ENCODE results near the gene TMEM125.

The TMEM125 gene

GRCh38 chr1:43307458-43308158 is 37.8 kb downstream of the TMEM125 start:
- Mint-ChIP-seq H3K27me3 (peaks cover 33 to 41% of the 10 kb centered on the region in 2 donors), H3K9me3 (no peaks in the 10 kb centered on the region), H3K27ac (no peak overlapping the region), H3K36me3 (ENCODE audit: insufficient read depth) (no peaks in the 10 kb centered on the region), H3K4me3 (no peak overlapping the region), H3K4me1 (ENCODE audit: low read depth in 2 of 2) (no peaks in the 10 kb centered on the region)
- ATAC-seq (replicated peaks) (no peak), DNase-seq (no peak)

GRCh38 chr1:43308635-43309404 is 39.0 kb downstream of the TMEM125 start:
- ATAC-seq (replicated peaks), result no peak
- no peak for DNase-seq
- H3K4me3 Mint-ChIP-seq, result no peak overlapping the region
- no peaks in the 10 kb centered on the region for H3K36me3 Mint-ChIP-seq (ENCODE audit: insufficient read depth)
- H3K9me3 Mint-ChIP-seq, result no peaks in the 10 kb centered on the region
- H3K27ac Mint-ChIP-seq, result no peak overlapping the region
- no peaks in the 10 kb centered on the region for H3K4me1 Mint-ChIP-seq (ENCODE audit: low read depth in 2 of 2)
- H3K27me3 Mint-ChIP-seq, result peaks cover 33 to 37% of the 10 kb centered on the region in 2 donors

- Mint-ChIP-seq H3K36me3 (ENCODE audit: insufficient read depth) (no peaks in the 10 kb centered on the region), H3K27ac (no peak overlapping the region), H3K4me1 (ENCODE audit: low read depth in 2 of 2) (no peaks in the 10 kb centered on the region), H3K27me3 (peaks cover 33 to 34% of the 10 kb centered on the region in 2 donors), H3K4me3 (no peak overlapping the region), H3K9me3 (no peaks in the 10 kb centered on the region)
- ATAC-seq (replicated peaks), result no peak
- no peak for DNase-seq
Observed at GRCh38 chr1:43309405-43310025, 39.7 kb downstream of the TMEM125 start.

- peaks cover 21 to 25% of the 10 kb centered on the region in 2 donors for H3K27me3 Mint-ChIP-seq
- no peak overlapping the region for H3K27ac Mint-ChIP-seq
- no peaks in the 10 kb centered on the region for H3K36me3 Mint-ChIP-seq (ENCODE audit: insufficient read depth)
- DNase-seq (no peak), ATAC-seq (replicated peaks) (no peak)
- H3K4me1 Mint-ChIP-seq (ENCODE audit: low read depth in 2 of 2), result no peaks in the 10 kb centered on the region
- H3K4me3 Mint-ChIP-seq, result no peak overlapping the region
- no peaks in the 10 kb centered on the region for H3K9me3 Mint-ChIP-seq
Observed at GRCh38 chr1:43311521-43311920, 41.7 kb downstream of the TMEM125 start.

DNA sequence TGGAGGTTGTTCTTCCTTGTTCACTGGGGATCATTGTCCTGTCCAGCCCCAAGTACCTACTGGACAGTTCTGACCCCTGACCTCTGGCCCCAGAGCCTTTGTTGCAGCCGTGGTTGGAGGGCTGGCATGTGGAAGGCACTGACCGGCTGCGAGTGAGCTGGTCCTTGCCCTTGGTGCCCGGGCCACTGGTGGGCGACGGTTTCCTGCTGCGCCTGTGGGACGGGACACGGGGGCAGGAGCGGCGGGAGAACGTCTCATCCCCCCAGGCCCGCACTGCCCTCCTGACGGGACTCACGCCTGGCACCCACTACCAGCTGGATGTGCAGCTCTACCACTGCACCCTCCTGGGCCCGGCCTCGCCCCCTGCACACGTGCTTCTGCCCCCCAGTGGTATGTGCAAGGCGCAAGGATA is 42.4 kb downstream of the TMEM125 start:
- no peaks in the 10 kb centered on the region for H3K9me3 Mint-ChIP-seq
- no peak for ATAC-seq (replicated peaks)
- no peaks in the 10 kb centered on the region for H3K4me1 Mint-ChIP-seq (ENCODE audit: low read depth in 2 of 2)
- no peak for DNase-seq
- no peak overlapping the region for H3K27ac Mint-ChIP-seq
- no peaks in the 10 kb centered on the region for H3K36me3 Mint-ChIP-seq (ENCODE audit: insufficient read depth)
- no peak overlapping the region for H3K4me3 Mint-ChIP-seq
- H3K27me3 Mint-ChIP-seq, result peaks cover 18 to 23% of the 10 kb centered on the region in 2 donors

DNA sequence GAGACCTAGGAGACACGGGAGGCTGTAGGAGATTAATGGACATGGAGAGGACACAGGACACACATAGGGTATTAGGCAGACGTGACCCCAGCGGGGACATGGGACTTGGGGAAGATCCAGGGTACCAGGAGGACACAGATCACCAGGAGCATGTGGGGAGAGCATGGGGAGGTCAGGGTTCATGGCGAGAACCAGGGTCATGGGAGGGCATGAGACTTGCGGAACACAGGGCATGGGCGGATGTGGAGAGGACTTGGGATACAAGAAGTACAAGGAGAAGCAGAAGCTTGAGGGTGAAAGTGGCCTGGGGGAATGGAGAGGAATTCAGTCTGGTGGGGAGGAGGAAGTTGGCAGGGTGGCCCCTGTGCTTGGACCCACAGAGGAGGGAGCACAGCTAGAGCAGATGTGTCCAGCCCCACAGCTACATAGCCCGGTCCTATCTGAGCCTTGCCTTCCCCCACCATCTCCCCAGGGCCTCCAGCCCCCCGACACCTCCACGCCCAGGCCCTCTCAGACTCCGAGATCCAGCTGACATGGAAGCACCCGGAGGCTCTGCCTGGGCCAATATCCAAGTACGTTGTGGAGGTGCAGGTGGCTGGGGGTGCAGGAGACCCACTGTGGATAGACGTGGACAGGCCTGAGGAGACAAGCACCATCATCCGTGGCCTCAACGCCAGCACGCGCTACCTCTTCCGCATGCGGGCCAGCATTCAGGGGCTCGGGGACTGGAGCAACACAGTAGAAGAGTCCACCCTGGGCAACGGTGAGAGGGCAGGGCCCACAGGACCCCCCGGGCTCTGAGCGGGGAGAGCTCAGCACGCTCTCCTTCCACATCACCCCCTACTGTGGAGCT is 43.1 kb downstream of the TMEM125 start:
- Mint-ChIP-seq H3K27ac (no peak overlapping the region), H3K9me3 (no peaks in the 10 kb centered on the region), H3K4me1 (ENCODE audit: low read depth in 2 of 2) (no peaks in the 10 kb centered on the region), H3K36me3 (ENCODE audit: insufficient read depth) (no peaks in the 10 kb centered on the region), H3K27me3 (peaks cover 18% of the 10 kb centered on the region in 2 donors), H3K4me3 (no peak overlapping the region)
- no peak for DNase-seq
- ATAC-seq (replicated peaks), result no peak

GRCh38 chr1:43313771-43314170 is 44.0 kb downstream of the TMEM125 start:
- no peak for DNase-seq
- Mint-ChIP-seq H3K36me3 (ENCODE audit: insufficient read depth) (no peaks in the 10 kb centered on the region), H3K27ac (no peak overlapping the region), H3K4me1 (ENCODE audit: low read depth in 2 of 2) (no peaks in the 10 kb centered on the region), H3K4me3 (no peak overlapping the region), H3K9me3 (no peaks in the 10 kb centered on the region), H3K27me3 (peaks cover 9 to 13% of the 10 kb centered on the region in 2 donors)
- no peak for ATAC-seq (replicated peaks)

- no peaks in the 10 kb centered on the region for H3K36me3 Mint-ChIP-seq (ENCODE audit: insufficient read depth)
- H3K4me3 Mint-ChIP-seq, result no peak overlapping the region
- ATAC-seq (replicated peaks) (no peak), DNase-seq (no peak)
- H3K9me3 Mint-ChIP-seq, result no peaks in the 10 kb centered on the region
- peaks cover 8 to 11% of the 10 kb centered on the region in 2 donors for H3K27me3 Mint-ChIP-seq
- no peak overlapping the region for H3K27ac Mint-ChIP-seq
- no peaks in the 10 kb centered on the region for H3K4me1 Mint-ChIP-seq (ENCODE audit: low read depth in 2 of 2)
Observed at GRCh38 chr1:43314233-43314632, 44.5 kb downstream of the TMEM125 start.

- no peak overlapping the region for H3K4me3 Mint-ChIP-seq
- no peaks in the 10 kb centered on the region for H3K4me1 Mint-ChIP-seq (ENCODE audit: low read depth in 2 of 2)
- H3K36me3 Mint-ChIP-seq (ENCODE audit: insufficient read depth), result no peaks in the 10 kb centered on the region
- H3K27me3 Mint-ChIP-seq, result peaks cover 0 to 11% of the 10 kb centered on the region in 2 donors
- H3K9me3 Mint-ChIP-seq, result no peaks in the 10 kb centered on the region
- DNase-seq (no peak), ATAC-seq (replicated peaks) (no peak)
- no peak overlapping the region for H3K27ac Mint-ChIP-seq
Observed at GRCh38 chr1:43315481-43315880, 45.7 kb downstream of the TMEM125 start.

DNA sequence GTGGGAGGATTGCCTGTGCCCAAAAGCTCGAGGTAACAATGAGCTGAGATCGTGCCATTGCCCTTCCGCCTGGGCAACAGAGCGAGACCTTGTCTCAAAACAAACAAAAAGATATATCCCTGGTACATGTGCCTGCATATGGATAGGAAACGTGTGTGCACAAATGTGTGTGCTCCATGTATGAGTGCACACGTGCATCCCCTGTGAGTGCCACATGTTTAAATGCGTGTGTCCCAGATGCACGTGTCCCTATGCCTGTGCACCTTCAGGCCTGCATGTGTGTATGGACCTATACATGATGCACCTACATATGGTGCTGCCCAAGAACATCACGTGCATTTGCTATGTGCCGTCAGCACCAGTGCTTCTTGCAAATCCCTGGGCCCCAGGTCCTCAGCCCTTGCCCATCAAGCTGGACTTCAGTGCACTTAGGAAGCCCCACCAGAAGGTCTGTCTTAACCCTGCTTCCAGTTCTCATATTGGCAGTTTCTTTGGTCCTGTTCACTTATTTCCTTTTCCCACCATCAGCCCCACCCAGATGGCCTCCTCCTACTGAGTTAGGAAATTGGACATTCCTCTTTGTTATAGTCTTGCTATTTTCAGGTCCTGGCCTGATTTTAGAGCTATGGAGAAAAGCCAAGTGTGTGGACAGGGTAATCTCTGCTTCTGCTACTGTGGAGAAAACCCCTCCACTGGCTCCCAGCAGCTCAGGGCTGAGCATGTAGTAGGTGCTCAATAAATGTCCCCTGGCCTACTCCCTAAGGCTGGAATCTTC is 46.4 kb downstream of the TMEM125 start:
- H3K4me1 Mint-ChIP-seq (ENCODE audit: low read depth in 2 of 2), result no peaks in the 10 kb centered on the region
- peak overlapping the region in 1 of 2 donors; percentile 56 for H3K27ac Mint-ChIP-seq
- DNase-seq (no peak), ATAC-seq (replicated peaks) (no peak)
- peaks cover 0 to 11% of the 10 kb centered on the region in 2 donors for H3K27me3 Mint-ChIP-seq
- no peaks in the 10 kb centered on the region for H3K36me3 Mint-ChIP-seq (ENCODE audit: insufficient read depth)
- no peaks in the 10 kb centered on the region for H3K9me3 Mint-ChIP-seq
- no peak overlapping the region for H3K4me3 Mint-ChIP-seq

DNA sequence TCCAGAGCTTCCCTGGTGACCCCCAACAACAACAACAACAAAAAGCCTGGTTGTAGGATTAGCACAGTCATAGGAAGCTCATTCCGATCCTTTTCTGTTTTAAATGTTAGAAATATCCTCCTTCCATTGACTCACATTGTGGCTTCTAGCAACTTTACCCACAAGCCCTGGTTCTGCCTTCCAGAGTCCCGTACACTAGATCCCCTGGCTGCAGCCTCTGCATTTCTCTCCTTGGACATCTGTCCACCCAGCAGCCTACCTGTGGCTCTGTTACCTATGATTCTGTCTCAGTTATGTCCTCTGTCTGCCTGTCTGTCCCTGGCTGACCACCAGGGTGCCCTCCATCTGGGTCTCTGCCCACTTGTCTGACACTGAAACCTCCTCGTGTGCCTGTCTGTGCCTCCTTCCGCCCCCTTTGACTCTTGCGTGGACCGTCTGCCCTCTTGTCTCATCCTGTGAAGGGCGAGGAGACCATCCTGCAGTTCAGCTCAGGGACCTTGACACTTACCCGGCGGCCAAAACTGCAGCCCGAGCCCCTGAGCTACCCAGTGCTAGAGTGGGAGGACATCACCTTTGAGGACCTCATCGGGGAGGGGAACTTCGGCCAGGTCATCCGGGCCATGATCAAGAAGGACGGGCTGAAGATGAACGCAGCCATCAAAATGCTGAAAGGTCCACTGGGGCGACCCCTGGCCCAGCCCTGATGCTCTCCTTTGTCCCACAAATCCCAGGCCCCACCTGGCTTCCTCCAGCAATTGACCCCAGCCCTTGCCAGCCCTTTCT is 47.1 kb downstream of the TMEM125 start:
- Mint-ChIP-seq H3K27ac (peak overlapping the region; percentile 31 to 56), H3K27me3 (peaks cover 0 to 11% of the 10 kb centered on the region in 2 donors), H3K36me3 (ENCODE audit: insufficient read depth) (no peaks in the 10 kb centered on the region), H3K4me3 (no peak overlapping the region), H3K4me1 (ENCODE audit: low read depth in 2 of 2) (no peaks in the 10 kb centered on the region), H3K9me3 (no peaks in the 10 kb centered on the region)
- ATAC-seq (replicated peaks) (no peak), DNase-seq (no peak)

GRCh38 chr1:43317817-43318471 is 48.2 kb downstream of the TMEM125 start:
- H3K9me3 Mint-ChIP-seq, result no peaks in the 10 kb centered on the region
- H3K36me3 Mint-ChIP-seq (ENCODE audit: insufficient read depth), result no peaks in the 10 kb centered on the region
- ATAC-seq (replicated peaks) (no peak), DNase-seq (no peak)
- peaks cover 0 to 11% of the 10 kb centered on the region in 2 donors for H3K27me3 Mint-ChIP-seq
- H3K27ac Mint-ChIP-seq, result peak overlapping the region in 1 of 2 donors; percentile 31
- no peaks in the 10 kb centered on the region for H3K4me1 Mint-ChIP-seq (ENCODE audit: low read depth in 2 of 2)
- no peak overlapping the region for H3K4me3 Mint-ChIP-seq

Measured in effector memory CD8-positive, alpha-beta T cell (primary cell).